ENCODE measurements around the gene NPPC. TPM values are rescaled to one million over a fixed set of nuclear protein-coding genes. Genes with fewer than 3 reads are reported as not detected.

Gene NPPC
- total and polyA plus RNA-seq, 4 experiments from 2014 or later = not detected

- no peaks in the 10 kb centered on the region for H3K36me3 ChIP-seq (ENCODE audit: insufficient read depth, low read length)
- no peaks in the 10 kb centered on the region for H3K4me1 ChIP-seq (ENCODE audit: insufficient read depth, low read length)
- H3K9me3 ChIP-seq (ENCODE audit: control insufficient read depth in 1 of 2, low read length in 2 of 2) = no peaks in the 10 kb centered on the region
- Mint-ChIP-seq H3K4me1 (no peaks in the 10 kb centered on the region), H3K27ac (no peak overlapping the region), H3K9me3 (peaks cover 0 to 3% (median 0%) of the 10 kb centered on the region in 8 donors), H3K36me3 (no peaks in the 10 kb centered on the region), H3K27me3 (peaks cover 3% of the 10 kb centered on the region in 2 donors), H3K4me3 (no peak overlapping the region)
- DNase-seq = no peak
- intact Hi-C loops (cut with micrococcal nuclease) = no loop called here
- no peak overlapping the region for H3K4me3 ChIP-seq (ENCODE audit: low read length in 2 of 2)
- no peak overlapping the region for H3K27ac ChIP-seq (ENCODE audit: low read depth, low read length)
- ChIA-PET CTCF (ENCODE audit: partially characterized antibody) (interaction anchor here (1.3 kb wide), 1 partner anchor 35 kb away, joined by 4 read pairs; no protein-coding TSS in a partner anchor), POLR2A (ENCODE audit: partially characterized antibody) (no interaction called here)
- no peaks in the 10 kb centered on the region for H3K27me3 ChIP-seq (ENCODE audit: insufficient read depth, low read length)
Measured at GRCh38 chr2:231935815-231936214, 9.6 kb upstream of the NPPC start.

- no peak overlapping the region for H3K4me3 ChIP-seq (ENCODE audit: low read length in 2 of 2)
- H3K27me3 ChIP-seq (ENCODE audit: insufficient read depth, low read length) = no peaks in the 10 kb centered on the region
- Mint-ChIP-seq H3K4me1 (no peaks in the 10 kb centered on the region), H3K27ac (peak overlapping the region in 1 of 7 donors; percentile 32), H3K27me3 (peaks cover 3 to 5% of the 10 kb centered on the region in 2 donors), H3K36me3 (no peaks in the 10 kb centered on the region), H3K4me3 (no peak overlapping the region), H3K9me3 (peaks cover 0 to 3% (median 0%) of the 10 kb centered on the region in 8 donors)
- intact Hi-C loops (cut with micrococcal nuclease) = no loop called here
- H3K4me1 ChIP-seq (ENCODE audit: insufficient read depth, low read length) = no peaks in the 10 kb centered on the region
- ChIA-PET POLR2A (ENCODE audit: partially characterized antibody) (no interaction called here), CTCF (ENCODE audit: partially characterized antibody) (interaction anchor here (1.3 kb wide), 1 partner anchor 35 kb away, joined by 4 read pairs; no protein-coding TSS in a partner anchor)
- no peak overlapping the region for H3K27ac ChIP-seq (ENCODE audit: low read depth, low read length)
- no peaks in the 10 kb centered on the region for H3K9me3 ChIP-seq (ENCODE audit: control insufficient read depth in 1 of 2, low read length in 2 of 2)
- no peak for DNase-seq
- H3K36me3 ChIP-seq (ENCODE audit: insufficient read depth, low read length) = no peaks in the 10 kb centered on the region
Measured at GRCh38 chr2:231935207-231935524, 9.0 kb upstream of the NPPC start.

- Mint-ChIP-seq H3K36me3 (no peaks in the 10 kb centered on the region), H3K4me1 (no peaks in the 10 kb centered on the region), H3K27me3 (peaks cover 3 to 5% of the 10 kb centered on the region in 2 donors), H3K4me3 (no peak overlapping the region), H3K9me3 (peaks cover 0 to 3% (median 0%) of the 10 kb centered on the region in 8 donors), H3K27ac (no peak overlapping the region)
- DNase-seq = no peak
- no peaks in the 10 kb centered on the region for H3K36me3 ChIP-seq (ENCODE audit: insufficient read depth, low read length)
- no peak overlapping the region for H3K4me3 ChIP-seq (ENCODE audit: low read length in 2 of 2)
- intact Hi-C loops (cut with micrococcal nuclease) = no loop called here
- CTCF ChIA-PET (ENCODE audit: partially characterized antibody) = interaction anchor here (0.9 to 1.3 kb wide), 2 partner anchors 11 to 34 kb away, joined by 3 to 4 read pairs; no protein-coding TSS in a partner anchor
- H3K27ac ChIP-seq (ENCODE audit: low read depth, low read length) = no peak overlapping the region
- POLR2A ChIA-PET (ENCODE audit: partially characterized antibody) = no interaction called here
- H3K9me3 ChIP-seq (ENCODE audit: control insufficient read depth in 1 of 2, low read length in 2 of 2) = no peaks in the 10 kb centered on the region
- no peaks in the 10 kb centered on the region for H3K4me1 ChIP-seq (ENCODE audit: insufficient read depth, low read length)
- no peaks in the 10 kb centered on the region for H3K27me3 ChIP-seq (ENCODE audit: insufficient read depth, low read length)
Measured at GRCh38 chr2:231934441-231935206, 8.4 kb upstream of the NPPC start.

- H3K27ac Mint-ChIP-seq = no peak overlapping the region
- H3K27me3 ChIP-seq (ENCODE audit: insufficient read depth, low read length) = no peaks in the 10 kb centered on the region
- H3K36me3 ChIP-seq (ENCODE audit: insufficient read depth, low read length) = no peaks in the 10 kb centered on the region
- H3K27ac ChIP-seq (ENCODE audit: low read depth, low read length) = no peak overlapping the region
- H3K9me3 Mint-ChIP-seq = peaks cover 0 to 4% (median 0%) of the 10 kb centered on the region in 8 donors
- no peak overlapping the region for H3K4me3 Mint-ChIP-seq
- H3K36me3 Mint-ChIP-seq = no peaks in the 10 kb centered on the region
- no peaks in the 10 kb centered on the region for H3K4me1 ChIP-seq (ENCODE audit: insufficient read depth, low read length)
- peaks cover 6 to 11% of the 10 kb centered on the region in 2 donors for H3K27me3 Mint-ChIP-seq
- H3K4me1 Mint-ChIP-seq = no peaks in the 10 kb centered on the region
- H3K4me3 ChIP-seq (ENCODE audit: low read length in 2 of 2) = no peak overlapping the region
- ChIA-PET POLR2A (ENCODE audit: partially characterized antibody) (no interaction called here), CTCF (ENCODE audit: partially characterized antibody) (interaction anchor here (0.9 kb wide), 1 partner anchor 10 kb away, joined by 3 read pairs; no protein-coding TSS in a partner anchor)
- H3K9me3 ChIP-seq (ENCODE audit: control insufficient read depth in 1 of 2, low read length in 2 of 2) = no peaks in the 10 kb centered on the region
- DNase-seq = no peak
- intact Hi-C loops (cut with micrococcal nuclease) = no loop called here
Measured at GRCh38 chr2:231933916-231934401, 7.8 kb upstream of the NPPC start.

- no peaks in the 10 kb centered on the region for H3K4me1 ChIP-seq (ENCODE audit: insufficient read depth, low read length)
- no peak overlapping the region for H3K4me3 Mint-ChIP-seq
- no peaks in the 10 kb centered on the region for H3K4me1 Mint-ChIP-seq
- no peaks in the 10 kb centered on the region for H3K36me3 Mint-ChIP-seq
- intact Hi-C loops (cut with micrococcal nuclease) = no loop called here
- H3K4me3 ChIP-seq (ENCODE audit: low read length in 2 of 2) = no peak overlapping the region
- ChIA-PET POLR2A (ENCODE audit: partially characterized antibody) (no interaction called here), CTCF (ENCODE audit: partially characterized antibody) (no interaction called here)
- H3K27ac Mint-ChIP-seq = no peak overlapping the region
- H3K27ac ChIP-seq (ENCODE audit: low read depth, low read length) = no peak overlapping the region
- DNase-seq = no peak
- H3K27me3 ChIP-seq (ENCODE audit: insufficient read depth, low read length) = no peaks in the 10 kb centered on the region
- H3K9me3 ChIP-seq (ENCODE audit: control insufficient read depth in 1 of 2, low read length in 2 of 2) = no peaks in the 10 kb centered on the region
- no peaks in the 10 kb centered on the region for H3K36me3 ChIP-seq (ENCODE audit: insufficient read depth, low read length)
- peaks cover 0 to 2% (median 0%) of the 10 kb centered on the region in 8 donors for H3K9me3 Mint-ChIP-seq
- peaks cover 6 to 18% of the 10 kb centered on the region in 2 donors for H3K27me3 Mint-ChIP-seq
Measured at GRCh38 chr2:231932985-231933915, 7.1 kb upstream of the NPPC start.

GRCh38 chr2:231932711-231932970 lies 6.4 kb upstream of the NPPC start:
- no peaks in the 10 kb centered on the region for H3K36me3 ChIP-seq (ENCODE audit: insufficient read depth, low read length)
- H3K4me3 Mint-ChIP-seq = no peak overlapping the region
- peaks cover 10 to 24% of the 10 kb centered on the region in 2 donors for H3K27me3 Mint-ChIP-seq
- H3K27ac Mint-ChIP-seq = no peak overlapping the region
- POLR2A ChIA-PET (ENCODE audit: partially characterized antibody) = no interaction called here
- H3K9me3 ChIP-seq (ENCODE audit: control insufficient read depth in 1 of 2, low read length in 2 of 2) = no peaks in the 10 kb centered on the region
- peaks cover 0 to 2% (median 0%) of the 10 kb centered on the region in 8 donors for H3K9me3 Mint-ChIP-seq
- no peak overlapping the region for H3K4me3 ChIP-seq (ENCODE audit: low read length in 2 of 2)
- CTCF ChIA-PET (ENCODE audit: partially characterized antibody) = no interaction called here
- DNase-seq = no peak
- H3K36me3 Mint-ChIP-seq = no peaks in the 10 kb centered on the region
- no peaks in the 10 kb centered on the region for H3K4me1 Mint-ChIP-seq
- no peaks in the 10 kb centered on the region for H3K27me3 ChIP-seq (ENCODE audit: insufficient read depth, low read length)
- no peaks in the 10 kb centered on the region for H3K4me1 ChIP-seq (ENCODE audit: insufficient read depth, low read length)
- intact Hi-C loops (cut with micrococcal nuclease) = no loop called here
- H3K27ac ChIP-seq (ENCODE audit: low read depth, low read length) = no peak overlapping the region

- H3K27ac ChIP-seq (ENCODE audit: low read depth, low read length) = no peak overlapping the region
- intact Hi-C loops (cut with micrococcal nuclease) = no loop called here
- Mint-ChIP-seq H3K4me1 (peaks cover 4 to 11% (median 6%) of the 10 kb centered on the region in 4 donors), H3K27ac (peak overlapping the region in 1 of 7 donors; percentile 57), H3K36me3 (no peaks in the 10 kb centered on the region), H3K9me3 (peaks cover 0 to 2% (median 0%) of the 10 kb centered on the region in 8 donors), H3K27me3 (peaks cover 20 to 34% of the 10 kb centered on the region in 2 donors), H3K4me3 (no peak overlapping the region)
- CTCF ChIA-PET (ENCODE audit: partially characterized antibody) = interaction anchor here (1.0 to 1.7 kb wide), 2 partner anchors 209 to 396 kb away, joined by 3 to 5 read pairs; no protein-coding TSS in a partner anchor
- no peak overlapping the region for H3K4me3 ChIP-seq (ENCODE audit: low read length in 2 of 2)
- no peaks in the 10 kb centered on the region for H3K36me3 ChIP-seq (ENCODE audit: insufficient read depth, low read length)
- H3K27me3 ChIP-seq (ENCODE audit: insufficient read depth, low read length) = peaks cover 5% of the 10 kb centered on the region
- peaks cover 9% of the 10 kb centered on the region for H3K4me1 ChIP-seq (ENCODE audit: insufficient read depth, low read length)
- POLR2A ChIA-PET (ENCODE audit: partially characterized antibody) = no interaction called here
- DNase-seq = no peak
- no peaks in the 10 kb centered on the region for H3K9me3 ChIP-seq (ENCODE audit: control insufficient read depth in 1 of 2, low read length in 2 of 2)
Measured at GRCh38 chr2:231931481-231931915, 5.3 kb upstream of the NPPC start.
